ENCODE data around the gene TM2D1. TPM values are rescaled to one million over a fixed set of nuclear protein-coding genes. Genes with fewer than 3 reads are reported as not detected.
"Not testable (repeated sequence)": the region's sequence is repeated elsewhere in the genome, so short reads cannot be mapped to it uniquely, and the experiment has no call there.

TM2D1 gene
- total RNA-seq, 1 donor from 2014 or later, result 93.4 TPM

- DNase-seq (ENCODE audit: low read depth), result not testable (repeated sequence)
Observed at GRCh38 chr1:61718996-61719663, 5.8 kb downstream of the TM2D1 start.

- DNase-seq (ENCODE audit: low read depth), result no peak
Observed at GRCh38 chr1:61711969-61712368, 13.0 kb downstream of the TM2D1 start.

GRCh38 chr1:61711257-61711656 is 13.7 kb downstream of the TM2D1 start:
- DNase-seq (ENCODE audit: low read depth), result peak; percentile 42

- no peak for DNase-seq (ENCODE audit: low read depth)
Observed at GRCh38 chr1:61709908-61710289, 15.0 kb downstream of the TM2D1 start.

GRCh38 chr1:61708953-61709907 is 15.7 kb downstream of the TM2D1 start:
- DNase-seq (ENCODE audit: low read depth), result no peak

- DNase-seq (ENCODE audit: low read depth), result no peak
Observed at GRCh38 chr1:61699911-61700851, 24.8 kb downstream of the TM2D1 start.

- no peak for DNase-seq (ENCODE audit: low read depth)
Observed at GRCh38 chr1:61692155-61692800, 32.7 kb downstream of the TM2D1 start.

GRCh38 chr1:61687901-61688300 is 37.0 kb downstream of the TM2D1 start:
- DNase-seq (ENCODE audit: low read depth), result no peak

GRCh38 chr1:61682891-61683290 is 42.0 kb downstream of the TM2D1 start:
- DNase-seq (ENCODE audit: low read depth), result no peak

- no peak for DNase-seq (ENCODE audit: low read depth)
Observed at GRCh38 chr1:61680500-61680899, 44.4 kb downstream of the TM2D1 start.

GRCh38 chr1:61676881-61677280 is 48.1 kb downstream of the TM2D1 start:
- not testable (repeated sequence) for DNase-seq (ENCODE audit: low read depth)

GRCh38 chr1:61674221-61674620 is 50.7 kb downstream of the TM2D1 start:
- DNase-seq (ENCODE audit: low read depth), result peak; percentile 18

- no peak for DNase-seq (ENCODE audit: low read depth)
Observed at GRCh38 chr1:61672376-61672775, 52.6 kb downstream of the TM2D1 start.

GRCh38 chr1:61670445-61670844 is 54.5 kb downstream of the TM2D1 start:
- no peak for DNase-seq (ENCODE audit: low read depth)

GRCh38 chr1:61670016-61670415 is 54.9 kb downstream of the TM2D1 start:
- no peak for DNase-seq (ENCODE audit: low read depth)

- DNase-seq (ENCODE audit: low read depth), result no peak
Observed at GRCh38 chr1:61659061-61659460, 65.9 kb downstream of the TM2D1 start.

- DNase-seq (ENCODE audit: low read depth), result no peak
Observed at GRCh38 chr1:61655453-61655852, 69.5 kb downstream of the TM2D1 start.

GRCh38 chr1:61654067-61654466 is 70.9 kb downstream of the TM2D1 start:
- no peak for DNase-seq (ENCODE audit: low read depth)

- no peak for DNase-seq (ENCODE audit: low read depth)
Observed at GRCh38 chr1:61648983-61649742, 75.8 kb downstream of the TM2D1 start.

- DNase-seq (ENCODE audit: low read depth), result no peak
Observed at GRCh38 chr1:61647142-61647541, 77.8 kb downstream of the TM2D1 start.

GRCh38 chr1:61645476-61645875 is 79.5 kb downstream of the TM2D1 start:
- DNase-seq (ENCODE audit: low read depth), result no peak

All from renal cortical epithelial cell (primary cell).